Measurements from ENCODE around the gene FYN.

FYN gene

DNA sequence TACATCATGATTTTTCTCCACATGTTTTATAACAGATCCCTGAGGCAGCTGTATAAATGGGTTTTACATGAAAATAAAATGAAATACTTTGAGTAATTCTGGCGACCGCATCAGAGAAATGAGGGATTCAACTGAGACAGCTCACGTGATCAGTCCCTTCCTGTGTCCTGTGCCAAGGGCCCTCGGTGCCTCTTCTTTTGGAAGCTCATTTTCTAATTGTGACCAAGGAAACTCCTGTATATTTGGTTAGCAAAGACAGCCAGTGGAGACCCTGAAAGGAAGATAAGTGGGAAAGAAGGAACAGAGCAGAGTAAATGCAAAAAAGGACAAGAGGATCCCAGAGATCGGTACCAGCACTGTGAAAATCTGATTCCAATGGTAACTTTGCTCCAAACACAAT is 129.9 kb downstream of the FYN start:
- no peak for DNase-seq

DNA sequence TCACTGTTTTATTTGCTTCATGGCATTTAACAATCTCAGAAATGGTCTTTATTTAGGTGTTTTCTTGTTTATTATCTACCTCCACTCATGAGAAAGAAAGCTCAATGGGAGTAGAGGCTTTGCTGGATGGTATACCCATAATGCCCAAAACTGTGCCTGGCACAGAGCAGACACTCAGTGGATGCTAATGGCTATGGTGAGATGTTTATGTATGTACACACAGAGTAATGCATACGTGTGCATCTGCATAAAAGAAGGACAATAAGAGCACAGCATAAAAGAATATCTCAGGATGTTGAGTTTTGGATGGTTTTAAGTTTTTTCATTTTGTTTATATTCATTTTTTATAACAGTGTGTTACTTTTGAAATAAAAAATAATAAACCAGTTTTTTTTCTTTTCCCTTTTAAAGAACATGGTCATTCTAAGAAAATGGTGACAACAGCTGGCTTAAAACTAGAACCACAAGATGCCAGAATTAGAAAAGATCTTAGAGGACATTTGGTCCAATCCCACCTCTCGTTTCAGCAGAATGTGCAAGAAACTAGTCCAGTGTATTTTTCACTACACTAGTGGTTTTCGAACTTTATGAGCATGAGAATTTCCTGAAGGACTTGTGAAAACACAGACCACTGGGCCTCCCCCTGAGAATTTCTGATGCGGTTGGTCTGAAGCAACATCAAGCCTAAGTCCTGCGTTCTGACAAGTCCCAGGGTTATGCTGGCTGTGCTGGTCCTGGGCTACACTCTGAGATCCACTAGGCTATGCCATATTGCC is 131.9 kb downstream of the FYN start:
- DNase-seq = no peak

DNA sequence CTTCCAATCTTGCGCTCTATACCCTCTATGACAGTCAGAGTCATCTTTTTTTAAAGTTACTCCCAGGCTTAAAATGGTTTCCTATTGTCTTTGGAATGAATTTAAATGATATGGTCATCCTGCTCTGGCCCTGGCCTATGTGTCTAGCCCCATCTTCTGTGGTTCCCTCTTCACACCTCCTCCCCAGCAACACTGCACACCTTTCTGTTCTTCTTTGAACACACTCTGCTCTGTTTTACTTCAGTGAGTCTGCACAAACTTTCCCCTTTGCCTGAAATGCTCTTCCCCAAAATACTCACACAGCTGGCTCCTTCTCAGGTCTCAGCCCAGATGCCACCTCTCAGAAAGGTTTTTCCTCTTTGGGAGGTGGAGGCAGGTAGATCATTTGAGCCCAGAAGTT is 132.7 kb downstream of the FYN start:
- no peak for DNase-seq

DNA sequence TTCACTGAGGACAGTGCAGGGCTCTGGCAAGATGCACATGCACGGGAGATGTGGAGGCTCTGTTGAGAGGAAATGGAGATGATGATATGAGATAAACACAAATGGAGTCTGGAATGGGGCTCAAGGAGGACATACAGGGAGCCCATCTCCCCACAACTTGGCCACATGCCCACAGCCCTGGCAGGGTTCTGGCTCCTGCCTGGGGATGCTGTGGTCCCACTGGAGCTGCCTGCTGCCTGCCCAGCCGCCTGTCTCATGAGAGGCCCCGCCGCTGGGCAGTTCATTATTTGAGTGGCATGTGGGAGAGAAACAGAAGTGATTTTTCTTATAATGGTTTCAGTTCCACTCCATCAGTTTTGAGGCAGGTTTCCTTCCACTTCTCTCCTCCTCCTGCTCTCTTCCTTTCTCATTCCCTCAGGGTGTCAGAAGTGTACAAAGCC is 134.0 kb downstream of the FYN start:
- DNase-seq = no peak

DNA sequence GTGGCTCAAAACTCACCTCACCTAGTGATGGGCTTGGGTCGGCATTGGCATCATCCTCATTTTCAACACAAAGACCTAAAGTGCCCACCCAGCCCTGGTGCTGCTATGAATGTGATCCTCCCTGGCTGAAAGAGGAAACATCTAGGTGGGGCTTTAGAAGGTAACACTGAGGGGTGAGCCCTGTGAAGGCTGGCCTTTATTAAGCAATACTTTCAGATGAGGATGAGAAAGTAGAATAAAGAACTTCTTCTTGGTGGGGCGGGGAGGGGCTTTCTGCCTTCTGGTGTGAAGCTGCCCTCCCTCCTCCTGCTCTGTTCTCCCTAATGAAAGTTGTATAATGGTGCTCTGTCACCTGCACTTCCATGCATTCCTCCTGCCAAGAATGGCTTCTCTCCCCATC is 134.6 kb downstream of the FYN start:
- DNase-seq = no peak

DNA sequence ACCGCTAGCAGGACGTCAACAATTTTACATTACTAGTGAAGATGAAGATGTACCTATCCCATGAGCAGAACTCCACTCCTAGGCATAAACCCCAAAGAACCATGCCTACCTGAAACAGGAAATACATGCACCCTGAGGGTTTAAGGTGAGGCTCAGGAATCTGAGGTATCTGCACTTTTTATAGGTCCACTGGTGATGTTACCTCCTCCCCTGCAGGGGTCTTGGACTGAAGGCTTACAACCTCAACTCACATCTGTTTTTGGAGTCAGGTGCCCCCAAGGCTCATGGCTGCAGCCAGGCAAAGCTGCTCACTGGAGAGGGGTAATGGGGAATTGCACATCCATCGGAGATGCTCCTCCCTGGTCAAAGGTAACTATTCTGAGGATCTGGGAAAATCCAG is 135.1 kb downstream of the FYN start:
- DNase-seq = no peak

DNA sequence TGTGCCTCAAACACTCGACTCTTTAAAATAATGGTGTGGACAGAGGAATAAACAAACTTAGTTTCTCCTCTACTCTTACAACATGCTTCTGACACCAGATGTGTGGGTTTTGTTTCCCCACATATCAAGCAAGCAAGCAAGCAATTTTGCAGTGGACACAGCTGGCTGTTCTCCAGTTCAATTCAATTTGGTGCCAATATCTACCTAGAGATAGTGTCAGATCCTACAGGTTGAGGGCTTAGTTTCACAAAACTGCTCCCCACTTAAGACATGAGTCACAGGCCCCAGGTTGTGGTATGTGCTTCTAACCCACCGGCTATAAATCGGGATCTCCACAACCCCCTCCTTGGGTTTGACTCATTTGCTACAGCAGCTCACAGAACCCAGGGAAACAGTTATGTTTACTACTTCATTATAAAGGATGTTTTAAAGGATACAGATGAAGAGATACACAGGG is 136.2 kb downstream of the FYN start:
- no peak for DNase-seq

DNA sequence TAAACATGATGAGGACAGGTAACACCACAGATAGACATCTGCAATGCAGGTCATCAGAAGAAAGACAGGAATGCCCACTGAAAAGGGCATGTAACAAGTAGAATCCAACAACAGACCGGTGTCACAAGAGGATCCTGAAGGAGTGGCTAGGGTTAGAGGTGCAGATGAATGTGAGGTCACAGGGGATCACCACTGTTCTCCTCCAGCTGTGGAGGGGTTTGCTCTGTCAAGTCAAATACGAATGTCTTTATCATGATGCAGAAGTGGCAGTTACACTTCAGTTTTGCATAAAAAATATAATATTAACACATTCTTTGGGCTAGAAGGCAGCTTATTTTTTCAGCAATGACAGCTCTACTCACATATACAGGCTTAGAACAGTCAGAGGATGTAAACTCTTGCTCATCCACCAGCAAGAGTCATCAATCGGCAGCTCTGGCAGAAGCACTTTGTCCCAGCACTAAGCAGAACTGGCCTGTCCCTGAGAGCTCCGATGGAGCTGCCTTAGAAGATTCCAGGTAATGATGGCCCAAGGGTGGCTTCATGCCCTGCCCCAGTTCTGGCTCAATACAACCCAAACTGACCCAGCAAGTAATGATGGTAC is 137.1 kb downstream of the FYN start:
- DNase-seq = no peak

DNA sequence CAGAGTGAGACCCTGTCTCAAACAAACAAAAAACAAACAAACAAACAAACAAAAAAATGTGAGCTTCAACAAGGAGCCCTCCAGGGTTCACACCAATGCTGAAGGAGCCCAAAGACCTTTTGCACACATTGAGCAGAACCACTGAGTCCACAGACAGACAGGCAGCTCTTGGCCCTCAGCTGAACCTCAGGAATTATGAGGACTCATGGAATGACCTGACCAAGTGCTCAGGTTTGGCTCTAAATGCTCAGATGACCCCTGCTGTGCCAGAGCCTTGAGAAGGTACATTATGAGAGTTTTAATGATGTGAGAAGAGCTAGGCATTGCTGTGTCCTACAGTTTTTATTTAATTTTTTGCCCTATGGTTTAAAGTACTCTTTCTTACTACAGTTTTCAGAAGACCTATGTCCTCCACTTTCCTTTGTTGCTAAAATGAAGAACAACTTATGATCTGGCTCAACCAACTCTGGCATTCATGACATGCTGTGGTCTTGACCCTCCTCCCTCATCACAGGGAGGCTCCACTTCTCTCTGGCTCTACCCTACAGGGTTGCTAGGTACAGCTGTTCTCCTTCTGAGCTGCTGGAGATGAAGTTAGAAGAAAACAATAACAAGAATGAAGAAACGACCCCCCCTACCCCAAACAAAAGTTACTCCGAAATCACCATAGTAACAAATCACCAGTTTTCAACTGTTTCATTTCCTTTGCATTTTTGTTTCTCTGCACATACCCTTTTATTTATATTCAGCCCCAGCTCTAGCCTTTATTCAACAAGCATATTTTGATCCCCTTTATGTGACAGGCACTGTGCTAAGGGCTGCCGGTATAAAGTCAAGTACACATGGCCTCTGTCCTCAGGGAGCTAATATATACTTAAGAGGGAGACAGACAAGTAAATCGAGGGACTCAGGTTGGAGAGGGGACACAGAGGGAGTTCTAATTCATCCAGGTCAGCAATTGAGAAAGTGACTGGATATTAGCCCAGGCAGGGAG is 138.9 kb downstream of the FYN start:
- no peak for DNase-seq

DNA sequence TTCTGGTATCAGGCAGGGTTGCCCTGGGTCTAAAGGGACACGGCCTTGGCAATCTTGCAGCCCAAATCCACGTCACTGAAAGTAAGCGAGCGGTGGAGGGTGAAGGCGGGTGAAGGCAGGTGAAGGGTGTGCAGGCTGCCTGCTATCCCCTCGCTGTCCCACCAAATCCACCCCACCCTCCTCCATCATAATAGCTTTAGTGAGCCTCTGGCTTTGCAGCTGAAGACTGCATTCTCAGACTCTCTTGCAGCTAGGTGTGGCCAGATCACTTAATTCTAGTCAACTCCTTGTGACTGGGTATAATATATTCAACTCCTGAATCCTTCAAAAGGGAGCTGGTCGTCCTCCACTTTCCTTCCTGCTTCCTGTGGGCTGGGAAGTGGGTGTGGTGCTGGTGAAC is 140.9 kb downstream of the FYN start:
- no peak for DNase-seq

DNA sequence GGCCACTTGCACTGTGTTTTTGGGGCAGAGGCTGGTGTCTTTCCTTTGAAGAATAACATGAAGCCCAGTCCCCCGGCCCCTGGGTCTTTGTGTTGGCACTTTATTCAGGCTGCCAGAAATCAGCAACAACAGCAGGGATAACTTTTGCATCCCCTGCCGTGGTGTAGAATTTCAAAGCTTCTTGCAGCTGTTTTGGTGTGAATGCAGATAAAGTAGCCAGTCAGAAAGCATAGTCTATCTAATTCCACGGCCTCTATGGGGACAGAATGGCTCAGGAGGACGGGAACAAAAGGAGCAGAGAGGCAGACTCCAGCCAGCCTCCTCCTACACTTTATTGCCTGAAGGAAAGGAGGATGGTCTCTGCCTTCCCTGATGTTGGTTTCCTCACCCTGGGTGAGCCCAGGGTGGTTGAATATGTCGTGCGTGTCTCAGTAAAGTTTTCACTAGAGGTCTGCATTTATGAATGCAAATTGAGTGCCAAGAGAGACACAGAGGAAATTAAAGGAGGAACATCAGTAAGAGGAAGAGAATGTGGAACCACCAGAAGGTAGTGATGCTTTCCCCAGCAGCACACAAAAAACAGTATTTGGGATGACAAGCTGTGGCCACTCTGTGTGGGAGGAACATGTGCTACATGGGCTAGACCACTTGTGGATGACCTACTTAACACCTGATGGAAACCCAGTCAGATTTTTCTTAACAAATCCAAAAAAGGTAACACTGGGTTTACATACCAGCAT is 141.6 kb downstream of the FYN start:
- peak in 1 of 2 experiments; percentile 19 for DNase-seq

DNA sequence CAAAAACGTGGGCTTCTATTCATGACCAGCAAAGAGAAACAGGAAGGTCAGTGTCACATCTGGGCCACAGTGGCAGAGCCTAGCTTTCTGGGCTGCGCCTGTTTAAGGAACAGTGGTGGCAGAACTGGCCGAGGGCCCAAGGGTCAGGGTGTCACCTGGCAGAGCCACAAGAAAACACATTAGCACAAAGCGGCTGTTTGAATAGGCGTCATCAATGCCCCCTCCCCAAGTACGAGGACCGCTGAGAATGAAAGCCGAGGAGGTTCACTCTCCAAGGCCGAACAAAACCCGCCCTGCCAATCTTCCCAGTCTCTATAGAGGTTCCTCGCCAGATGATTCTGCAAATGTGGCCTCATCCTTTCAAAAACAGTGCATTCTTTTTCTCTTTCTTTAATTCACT is 142.4 kb downstream of the FYN start:
- DNase-seq = no peak

DNA sequence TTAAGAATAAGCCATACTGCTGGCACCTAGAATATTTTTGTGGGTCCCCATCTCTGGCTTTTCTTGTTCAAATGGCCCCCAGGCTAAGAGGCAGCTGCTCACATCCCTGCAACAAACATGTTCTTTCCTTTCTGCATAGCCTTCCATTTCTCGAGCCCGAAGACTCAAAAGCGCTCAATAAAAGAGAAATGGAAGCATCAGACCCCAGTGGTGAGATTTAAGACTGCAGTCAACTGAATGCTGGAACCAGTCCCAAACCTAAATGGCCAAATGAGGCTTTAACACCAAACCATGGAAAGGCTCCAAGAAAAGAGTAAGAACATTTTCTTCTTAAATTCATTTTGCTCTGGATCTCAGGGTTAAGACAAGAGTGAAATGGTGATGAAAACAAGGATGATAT is 145.4 kb downstream of the FYN start:
- peak; percentile 23 to 47 for DNase-seq

DNA sequence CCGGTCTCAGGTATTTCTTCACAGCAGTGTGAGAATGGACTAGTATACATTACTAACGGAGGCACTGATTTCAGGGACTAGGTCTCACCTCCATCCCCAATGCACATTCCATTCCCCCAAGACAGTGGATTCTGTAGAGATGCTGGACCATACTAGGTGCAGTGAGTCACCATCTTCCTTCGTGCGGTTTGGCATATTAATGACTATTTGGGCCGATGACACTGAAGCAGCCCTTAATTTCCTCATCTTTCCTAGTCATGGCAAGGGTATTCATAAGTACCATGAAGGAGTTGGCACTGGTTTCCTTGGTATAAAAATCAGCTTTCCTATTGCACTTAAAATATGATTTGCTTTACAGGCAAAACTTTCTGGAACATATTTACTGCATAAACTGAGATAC is 146.2 kb downstream of the FYN start:
- no peak for DNase-seq

DNA sequence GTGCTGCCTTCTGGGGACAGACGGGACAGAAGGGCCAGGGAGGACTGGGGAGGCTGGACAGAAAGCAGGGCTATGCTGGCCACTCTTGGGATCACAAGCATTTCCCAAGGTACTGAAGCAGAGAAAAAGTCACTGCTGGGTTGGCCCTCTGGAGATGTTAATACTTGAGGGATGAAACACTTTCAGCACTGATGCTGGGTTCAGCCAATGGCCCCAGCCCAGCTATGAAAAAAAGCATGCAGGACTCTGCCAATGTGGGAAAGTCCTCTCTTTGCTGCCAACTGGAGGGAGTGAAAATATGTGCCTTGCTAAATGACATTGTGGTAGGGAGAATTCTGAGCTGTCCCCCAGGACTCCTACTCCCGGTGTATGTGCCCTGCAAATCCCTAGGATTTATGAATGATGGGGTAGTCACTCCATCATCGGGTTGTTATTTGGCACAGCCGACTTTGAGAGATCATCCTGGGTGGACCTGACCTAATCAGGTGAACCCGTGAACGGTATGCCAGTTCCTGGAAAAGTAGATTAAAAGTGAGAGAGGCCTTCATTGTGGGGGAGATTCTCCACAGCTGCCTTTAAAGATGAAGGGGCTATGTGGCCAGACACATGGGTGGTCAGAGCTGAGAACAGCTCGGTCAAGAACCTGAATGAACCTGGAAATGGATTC is 147.7 kb downstream of the FYN start:
- no peak for DNase-seq

DNA sequence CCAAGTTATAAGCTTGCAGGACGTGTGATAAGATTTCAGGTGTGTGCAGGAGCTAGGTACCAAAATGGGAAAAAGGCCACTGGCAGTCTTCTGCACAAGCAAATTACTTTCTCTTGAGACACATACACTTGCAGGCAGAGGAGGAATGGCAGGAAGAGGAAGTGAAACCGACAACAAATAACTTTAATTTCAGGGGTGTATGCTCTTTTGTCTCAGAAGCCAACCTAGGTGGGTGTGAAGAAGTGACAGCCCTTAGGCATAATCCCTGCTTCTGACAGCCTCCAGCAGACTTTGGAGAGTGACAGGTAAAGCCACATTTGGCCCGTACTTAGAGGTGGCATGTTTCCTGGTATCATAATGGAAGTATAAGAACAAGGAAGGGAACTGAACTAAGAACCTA is 148.7 kb downstream of the FYN start:
- DNase-seq = peak; percentile 41

DNA sequence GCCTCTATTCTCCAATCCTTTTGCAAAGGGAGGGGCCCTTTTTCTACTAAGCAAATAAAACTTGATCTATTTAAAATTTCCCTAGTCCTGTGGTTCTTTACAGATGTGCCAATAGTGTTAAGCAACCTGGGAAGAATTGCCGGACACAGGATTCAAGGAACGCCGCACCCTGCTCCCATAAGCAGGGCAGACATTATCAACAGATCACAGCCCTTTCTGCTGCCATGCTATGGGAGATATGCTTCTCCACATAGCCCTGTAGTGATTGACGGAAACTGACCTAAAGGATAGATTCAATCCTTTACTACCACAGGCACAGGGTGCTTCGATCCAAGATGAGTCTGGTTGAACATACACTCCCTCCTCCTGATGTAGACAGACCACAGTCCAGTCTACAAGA is 149.2 kb downstream of the FYN start:
- no peak for DNase-seq

DNA sequence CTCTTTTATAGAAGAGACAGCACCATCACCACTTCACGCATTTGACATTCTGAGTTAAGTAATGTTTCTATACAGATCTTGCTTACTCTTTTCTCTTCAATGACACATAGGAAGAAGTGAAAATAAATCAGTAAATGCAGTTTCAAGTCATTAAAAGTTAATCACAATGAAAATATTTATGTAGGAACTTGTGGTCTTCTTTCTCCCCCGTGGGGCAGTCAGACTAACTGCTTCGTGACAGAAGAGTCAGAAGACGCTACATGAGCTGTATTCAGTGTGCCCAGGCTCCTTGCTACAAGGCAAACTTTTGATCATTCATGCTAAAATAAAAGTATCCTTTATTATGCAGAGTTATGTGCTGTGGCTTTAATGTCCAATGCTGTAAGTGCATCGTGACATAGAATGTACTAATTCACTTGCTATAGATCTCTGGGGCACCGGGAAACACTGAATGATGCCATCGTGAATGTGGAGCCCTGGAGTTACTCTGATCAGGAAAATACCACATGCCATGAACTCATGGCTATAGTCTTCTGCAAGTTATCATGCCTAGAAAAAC is 149.8 kb downstream of the FYN start:
- no peak for DNase-seq

DNA sequence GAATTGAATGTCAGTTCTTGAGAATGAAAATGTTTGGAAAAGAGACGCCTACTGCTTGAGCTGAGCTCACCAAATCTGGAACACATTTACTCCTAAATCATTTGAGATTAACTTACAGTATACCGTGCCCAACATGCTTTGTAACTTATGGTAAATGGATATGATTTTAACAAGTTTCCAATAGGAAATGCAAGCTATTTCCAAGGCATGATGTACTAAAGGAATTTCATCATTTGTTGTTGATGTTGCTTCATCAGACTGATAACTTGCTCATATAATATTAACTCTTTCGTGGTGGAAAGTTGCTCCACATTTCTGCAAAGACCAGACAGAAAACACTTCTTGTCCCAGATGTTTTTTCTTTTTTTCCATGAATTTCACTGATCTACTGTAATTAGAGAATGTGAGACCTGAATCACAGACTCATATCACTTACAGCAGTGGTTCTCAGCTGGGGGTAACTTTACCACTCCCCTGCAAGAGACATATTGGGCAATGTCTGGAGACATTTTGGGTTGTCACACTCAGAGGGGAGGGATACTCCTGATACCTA is 151.0 kb downstream of the FYN start:
- no peak for DNase-seq

DNA sequence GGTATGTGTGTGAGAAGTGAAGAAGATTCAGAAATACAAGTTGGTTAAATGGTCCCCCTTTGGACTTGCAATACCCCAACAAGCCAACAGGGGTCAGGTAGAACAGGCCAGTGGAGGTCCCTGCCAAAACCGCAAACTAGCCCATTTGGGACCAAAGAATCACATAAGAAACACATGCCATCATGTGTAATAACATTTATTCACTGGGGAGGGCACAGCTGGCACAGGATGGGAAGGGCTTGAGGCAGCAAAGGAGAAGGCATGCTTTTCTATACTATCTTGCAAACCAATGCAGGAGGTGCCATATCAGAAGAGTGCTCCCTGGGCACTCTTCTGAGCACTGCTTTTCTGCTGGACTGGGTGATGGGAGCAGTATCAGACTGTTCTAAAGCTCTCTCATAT is 151.5 kb downstream of the FYN start:
- DNase-seq = peak; percentile 16 to 46

DNA sequence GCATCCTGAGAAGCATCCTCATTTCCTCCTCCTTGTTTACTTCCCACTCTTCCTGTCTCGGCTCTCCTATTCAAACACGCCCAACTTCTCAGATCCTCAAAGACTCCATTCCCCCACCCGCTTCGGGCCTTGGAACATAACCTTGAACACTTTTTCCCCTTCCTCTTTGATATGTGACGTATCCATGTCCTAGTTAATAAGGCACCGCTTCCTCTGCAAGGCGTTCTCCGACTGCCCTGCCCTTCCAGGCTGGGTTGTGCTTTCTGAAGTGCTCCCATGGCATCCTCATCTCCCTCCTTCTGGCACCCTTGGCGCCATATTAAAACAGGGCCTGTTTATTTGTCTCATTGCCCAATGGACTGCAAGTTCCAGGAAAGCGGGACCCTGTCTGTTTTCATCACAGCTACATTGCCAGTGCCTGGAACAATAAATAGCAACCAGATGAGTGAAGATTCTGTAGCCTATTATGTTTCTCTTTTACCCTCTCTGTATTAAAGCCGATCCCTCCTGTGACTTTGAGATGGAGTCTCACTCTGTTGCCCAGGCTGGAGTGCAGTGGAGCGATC is 152.2 kb downstream of the FYN start:
- DNase-seq = no peak

Measured in Kasumi-1 (cell line).